Activated CD8-positive, alpha-beta memory T cell treated with anti-CD3 and anti-CD28 coated beads for 36 hours (primary cell): Measurements from ENCODE around the gene LIF. TPM values are rescaled to one million over a fixed set of nuclear protein-coding genes. Genes with fewer than 3 reads are reported as not detected.

Experiments
- CTCF ChIA-PET: fragments of 350-600 bp; sonication (Branson Sonifier 250); formaldehyde crosslinking; loops from one replicate; lab custom pipeline; 2021; ENCODE audit warnings: antibody characterized with exemption; lab: Charles Lee
- POLR2A ChIA-PET: fragments of 350-600 bp; sonication (Branson Sonifier 250); formaldehyde crosslinking; loops from one replicate; lab custom pipeline; 2021; ENCODE audit warnings: antibody characterized with exemption; lab: Charles Lee
- total RNA-seq, 2 experiments: library from RNA; stranded (reverse); gene quantifications; one replicate each; pipeline ENCODE4 v1.2.3, GENCODE V29; 2021

The LIF gene
- 100 to 1,000 TPM; 121 to 128 TPM for total RNA-seq

GRCh38 chr22:30245985-30246813 is at the start of gene LIF:
TSS of gene LIF (minus strand) at chr22:30246759. CDS start at chr22:30246695, 64 bp downstream.
- ChIA-PET POLR2A (interaction anchor here (0.6 to 0.7 kb wide), 2 partner anchors 109 to 624 kb away, joined by 3 to 7 read pairs; no protein-coding TSS in a partner anchor), CTCF (interaction anchor here (0.7 to 1.3 kb wide), 4 partner anchors 9 to 68 kb away, joined by 3 to 4 read pairs (median 3); no protein-coding TSS in a partner anchor)

GRCh38 chr22:30296324-30296723 is 49.8 kb upstream of the LIF start:
- POLR2A ChIA-PET: no interaction called here
- CTCF ChIA-PET: interaction anchor here (0.9 to 1.6 kb wide), 2 partner anchors 9 to 130 kb away, joined by 3 to 6 read pairs; no protein-coding TSS in a partner anchor

GRCh38 chr22:30295576-30295975 is 49.0 kb upstream of the LIF start:
- POLR2A ChIA-PET: no interaction called here
- CTCF ChIA-PET: interaction anchor here (1.6 to 12.9 kb wide), 2 partner anchors 8 to 92 kb away, joined by 6 to 214 read pairs; partner anchors contain the start of gene RNF215

- ChIA-PET CTCF (interaction anchor here (1.5 to 12.9 kb wide), 2 partner anchors 24 to 93 kb away, joined by 4 to 214 read pairs; partner anchors contain the start of gene RNF215), POLR2A (no interaction called here)
Observed at GRCh38 chr22:30294830-30295229, 48.3 kb upstream of the LIF start.

GRCh38 chr22:30294066-30294465 is 47.5 kb upstream of the LIF start:
- ChIA-PET CTCF (interaction anchor here (1.5 to 12.9 kb wide), 2 partner anchors 23 to 94 kb away, joined by 4 to 214 read pairs; partner anchors contain the start of gene RNF215), POLR2A (no interaction called here)

- ChIA-PET CTCF (interaction anchor here (12.9 kb wide), 1 partner anchor 95 kb away, joined by 214 read pairs; the partner anchor contains the start of gene RNF215), POLR2A (no interaction called here)
Observed at GRCh38 chr22:30293026-30293425, 46.5 kb upstream of the LIF start.

GRCh38 chr22:30292069-30292970 is 45.8 kb upstream of the LIF start:
- ChIA-PET POLR2A (no interaction called here), CTCF (interaction anchor here (0.6 to 12.9 kb wide), 4 partner anchors 8 to 96 kb away, joined by 3 to 214 read pairs (median 4); partner anchors contain the start of genes RNF215 and TBC1D10A)

GRCh38 chr22:30291058-30291892 is 44.7 kb upstream of the LIF start:
- POLR2A ChIA-PET: interaction anchor here (1.6 to 2.3 kb wide), 2 partner anchors 35 to 65 kb away, joined by 5 to 9 read pairs; partner anchors contain the start of genes CCDC157, SF3A1 and TBC1D10A
- CTCF ChIA-PET: interaction anchor here (0.7 to 12.9 kb wide), 8 partner anchors 10 to 135 kb away, joined by 3 to 214 read pairs (median 3); partner anchors contain the start of genes RNF215 and TBC1D10A

GRCh38 chr22:30290342-30291057 is 43.9 kb upstream of the LIF start:
- CTCF ChIA-PET: interaction anchor here (0.7 to 12.9 kb wide), 10 partner anchors 11 to 136 kb away, joined by 3 to 214 read pairs (median 4); partner anchors contain the start of genes RNF215, SEC14L2 and TBC1D10A
- POLR2A ChIA-PET: interaction anchor here (0.6 to 2.3 kb wide), 4 partner anchors 36 to 135 kb away, joined by 4 to 9 read pairs (median 4); partner anchors contain the start of genes CCDC157, MTFP1, SF3A1 and TBC1D10A

GRCh38 chr22:30289980-30290313 is 43.4 kb upstream of the LIF start:
- ChIA-PET CTCF (interaction anchor here (1.0 to 12.9 kb wide), 9 partner anchors 12 to 173 kb away, joined by 3 to 214 read pairs (median 16); partner anchors contain the start of genes RNF215, SEC14L2 and TBC1D10A), POLR2A (interaction anchor here (0.6 to 2.6 kb wide), 5 partner anchors 36 to 136 kb away, joined by 4 to 10 read pairs (median 5); partner anchors contain the start of genes CCDC157, MTFP1, SF3A1 and TBC1D10A)

- ChIA-PET POLR2A (interaction anchor here (0.6 to 2.6 kb wide), 7 partner anchors 21 to 136 kb away, joined by 3 to 10 read pairs (median 4); partner anchors contain the start of genes CCDC157, MTFP1, SF3A1 and TBC1D10A), CTCF (interaction anchor here (0.7 to 12.9 kb wide), 23 partner anchors 12 to 200 kb away, joined by 3 to 214 read pairs (median 11); partner anchors contain the start of genes CCDC157, LIF, MTFP1 and OSM)
Observed at GRCh38 chr22:30289141-30289979, 42.8 kb upstream of the LIF start, which contains the start of gene CASTOR1. TSS of gene CASTOR1 (minus strand) at chr22:30289505. CDS start at chr22:30289497, 8 bp downstream.

- CTCF ChIA-PET: interaction anchor here (0.7 to 12.9 kb wide), 43 partner anchors 8 to 206 kb away, joined by 3 to 214 read pairs (median 7); partner anchors contain the start of genes CCDC157, LIF, MTFP1 and OSM
- POLR2A ChIA-PET: interaction anchor here (0.6 to 2.6 kb wide), 7 partner anchors 22 to 353 kb away, joined by 3 to 10 read pairs (median 7); partner anchors contain the start of genes RNF215 and TBC1D10A
Observed at GRCh38 chr22:30288419-30289140, 42.0 kb upstream of the LIF start.

GRCh38 chr22:30287648-30288418 is 41.3 kb upstream of the LIF start:
- ChIA-PET POLR2A (interaction anchor here (0.6 to 2.6 kb wide), 4 partner anchors 25 to 353 kb away, joined by 5 to 10 read pairs (median 8); partner anchors contain the start of gene RNF215), CTCF (interaction anchor here (0.7 to 12.9 kb wide), 43 partner anchors 8 to 206 kb away, joined by 3 to 214 read pairs (median 7); partner anchors contain the start of genes CCDC157, LIF, MTFP1 and OSM)
